Activated T-helper 17 cell treated with anti-CD3 and anti-CD28 coated beads, Interleukin-2, amount 50 U/mL, for 72 hours (primary cell): ENCODE data around the gene PERM1. TPM values are rescaled to one million over a fixed set of nuclear protein-coding genes. Genes with fewer than 3 reads are reported as not detected.
A peak's percentile ranks its signal among the peaks of the same experiment; 100 is the strongest.
"Not testable (repeated sequence)": the region's sequence is repeated elsewhere in the genome, so short reads cannot be mapped to it uniquely, and the experiment has no call there.

Experiments used
- ATAC-seq: fragments of 150-1000 bp; cut with Tn5 transposase; replicated peaks from 2 replicates; pipeline ENCODE4 v1.10.0; 2021; ENCODE audit warnings: mild to moderate bottlenecking, moderate library complexity
- H3K27ac Mint-ChIP-seq: one replicate; pipeline ENCODE4 v1.8.0; 2022; ENCODE audit warnings: mixed read lengths
- H3K27me3 Mint-ChIP-seq: one replicate; pipeline ENCODE4 v1.8.0; 2022; ENCODE audit warnings: mixed read lengths
- H3K36me3 Mint-ChIP-seq: one replicate; pipeline ENCODE4 v1.8.0; 2022; ENCODE audit warnings: low read depth, mild to moderate bottlenecking, mixed read lengths
- H3K4me1 Mint-ChIP-seq: one replicate; pipeline ENCODE4 v1.8.0; 2022; ENCODE audit warnings: mixed read lengths
- H3K4me3 Mint-ChIP-seq: one replicate; pipeline ENCODE4 v1.8.0; 2022; ENCODE audit warnings: mild to moderate bottlenecking, mixed read lengths
- H3K9me3 Mint-ChIP-seq: one replicate; pipeline ENCODE4 v1.8.0; 2022; ENCODE audit warnings: mixed read lengths
- total RNA-seq, 2 donors: library from RNA; stranded (reverse); gene quantifications; one replicate each; pipeline ENCODE4 v1.2.3, GENCODE V29; 2022

Gene PERM1
- total RNA-seq, 2 donors from 2014 or later = not detected

- no peak overlapping the region for H3K4me3 Mint-ChIP-seq
- peaks cover 3% of the 10 kb centered on the region for H3K4me1 Mint-ChIP-seq
- no peak for ATAC-seq
Measured at GRCh38 chr1:980602-981395, 1.1 kb downstream of the PERM1 start.

GRCh38 chr1:980137-980571 is 1.7 kb downstream of the PERM1 start:
- H3K4me1 Mint-ChIP-seq = peaks cover 6% of the 10 kb centered on the region
- ATAC-seq = no peak
- H3K27ac Mint-ChIP-seq = no peak overlapping the region
- peaks cover 9% of the 10 kb centered on the region for H3K27me3 Mint-ChIP-seq
- no peaks in the 10 kb centered on the region for H3K36me3 Mint-ChIP-seq
- no peaks in the 10 kb centered on the region for H3K9me3 Mint-ChIP-seq
- H3K4me3 Mint-ChIP-seq = no peak overlapping the region

More at GRCh38 chr1:980602-981395, 1.1 kb downstream of the PERM1 start:
- no peaks in the 10 kb centered on the region for H3K36me3 Mint-ChIP-seq
- no peak overlapping the region for H3K27ac Mint-ChIP-seq
- H3K9me3 Mint-ChIP-seq = no peaks in the 10 kb centered on the region
- peaks cover 8% of the 10 kb centered on the region for H3K27me3 Mint-ChIP-seq

GRCh38 chr1:979744-980072 is 2.2 kb downstream of the PERM1 start:
- Mint-ChIP-seq H3K27ac (no peak overlapping the region), H3K36me3 (no peaks in the 10 kb centered on the region), H3K27me3 (peaks cover 7% of the 10 kb centered on the region), H3K4me3 (no peak overlapping the region), H3K4me1 (peaks cover 6% of the 10 kb centered on the region), H3K9me3 (no peaks in the 10 kb centered on the region)
- no peak for ATAC-seq

- H3K4me3 Mint-ChIP-seq = no peak overlapping the region
- no peaks in the 10 kb centered on the region for H3K9me3 Mint-ChIP-seq
- no peak for ATAC-seq
- no peak overlapping the region for H3K27ac Mint-ChIP-seq
- H3K27me3 Mint-ChIP-seq = peaks cover 7% of the 10 kb centered on the region
- peaks cover 6% of the 10 kb centered on the region for H3K4me1 Mint-ChIP-seq
- no peaks in the 10 kb centered on the region for H3K36me3 Mint-ChIP-seq
Measured at GRCh38 chr1:978835-979743, 2.8 kb downstream of the PERM1 start.

GRCh38 chr1:978069-978834 is 3.6 kb downstream of the PERM1 start:
- Mint-ChIP-seq H3K27ac (no peak overlapping the region), H3K9me3 (no peaks in the 10 kb centered on the region), H3K4me3 (no peak overlapping the region), H3K4me1 (peaks cover 6% of the 10 kb centered on the region), H3K36me3 (no peaks in the 10 kb centered on the region), H3K27me3 (peaks cover 5% of the 10 kb centered on the region)
- no peak for ATAC-seq

GRCh38 chr1:976791-977190 is 5.1 kb downstream of the PERM1 start:
- H3K4me3 Mint-ChIP-seq = not testable (repeated sequence)

GRCh38 chr1:975896-976683 is 5.8 kb downstream of the PERM1 start:
- H3K4me3 Mint-ChIP-seq = no peak overlapping the region
- no peaks in the 10 kb centered on the region for H3K36me3 Mint-ChIP-seq
- ATAC-seq = peak; percentile 90
- H3K27ac Mint-ChIP-seq = no peak overlapping the region
- peaks cover 6% of the 10 kb centered on the region for H3K4me1 Mint-ChIP-seq
- H3K27me3 Mint-ChIP-seq = peaks cover 4% of the 10 kb centered on the region
- H3K9me3 Mint-ChIP-seq = no peaks in the 10 kb centered on the region

More at GRCh38 chr1:976791-977190, 5.1 kb downstream of the PERM1 start:
- ATAC-seq, H3K4me1 Mint-ChIP-seq, H3K9me3 Mint-ChIP-seq, H3K27ac Mint-ChIP-seq, H3K27me3 Mint-ChIP-seq, H3K36me3 Mint-ChIP-seq: not testable (repeated sequence)

GRCh38 chr1:975365-975764 is 6.5 kb downstream of the PERM1 start:
- Mint-ChIP-seq H3K9me3 (no peaks in the 10 kb centered on the region), H3K27ac (no peak overlapping the region), H3K27me3 (peaks cover 4% of the 10 kb centered on the region), H3K4me3 (no peak overlapping the region), H3K36me3 (no peaks in the 10 kb centered on the region), H3K4me1 (peaks cover 6% of the 10 kb centered on the region)
- no peak for ATAC-seq

GRCh38 chr1:974687-975328 is 7.1 kb downstream of the PERM1 start:
- Mint-ChIP-seq H3K4me3 (no peak overlapping the region), H3K27ac (no peak overlapping the region), H3K4me1 (peaks cover 6% of the 10 kb centered on the region), H3K27me3 (peaks cover 4% of the 10 kb centered on the region), H3K9me3 (no peaks in the 10 kb centered on the region), H3K36me3 (no peaks in the 10 kb centered on the region)
- ATAC-seq = no peak

- no peaks in the 10 kb centered on the region for H3K9me3 Mint-ChIP-seq
- peaks cover 4% of the 10 kb centered on the region for H3K27me3 Mint-ChIP-seq
- peaks cover 6% of the 10 kb centered on the region for H3K4me1 Mint-ChIP-seq
- no peak overlapping the region for H3K27ac Mint-ChIP-seq
- no peaks in the 10 kb centered on the region for H3K36me3 Mint-ChIP-seq
- no peak for ATAC-seq
- H3K4me3 Mint-ChIP-seq = no peak overlapping the region
Measured at GRCh38 chr1:974293-974640, 7.6 kb downstream of the PERM1 start.

GRCh38 chr1:973459-974292 is 8.2 kb downstream of the PERM1 start:
- peaks cover 4% of the 10 kb centered on the region for H3K27me3 Mint-ChIP-seq
- H3K4me3 Mint-ChIP-seq = no peak overlapping the region
- no peak overlapping the region for H3K27ac Mint-ChIP-seq
- no peaks in the 10 kb centered on the region for H3K36me3 Mint-ChIP-seq
- ATAC-seq = no peak
- peaks cover 6% of the 10 kb centered on the region for H3K4me1 Mint-ChIP-seq
- H3K9me3 Mint-ChIP-seq = no peaks in the 10 kb centered on the region

- ATAC-seq = no peak
- peaks cover 6% of the 10 kb centered on the region for H3K4me1 Mint-ChIP-seq
- no peak overlapping the region for H3K4me3 Mint-ChIP-seq
- H3K9me3 Mint-ChIP-seq = no peaks in the 10 kb centered on the region
- H3K27ac Mint-ChIP-seq = no peak overlapping the region
- peaks cover 4% of the 10 kb centered on the region for H3K27me3 Mint-ChIP-seq
- H3K36me3 Mint-ChIP-seq = no peaks in the 10 kb centered on the region
Measured at GRCh38 chr1:972726-973458, 9.0 kb downstream of the PERM1 start.
